ENCODE data around the gene KCNN2. TPM values are rescaled to one million over a fixed set of nuclear protein-coding genes. Genes with fewer than 3 reads are reported as not detected.

The KCNN2 gene
- total and polyA plus RNA-seq, 4 donors, result 0.09 to 4.6 (median 3.0) TPM

GRCh38 chr5:114312658-114313057 is 49.2 kb upstream of the KCNN2 start:
- no peak overlapping the region for H3K27ac ChIP-seq (ENCODE audit: low read depth in 1 of 2, low read length in 2 of 2)
- no peak overlapping the region for H3K4me3 ChIP-seq (ENCODE audit: low read depth in 1 of 3, low read length in 3 of 3)
- no peaks in the 10 kb centered on the region for H3K27me3 ChIP-seq (ENCODE audit: control insufficient read depth in 4 of 4, insufficient read depth in 4 of 4, low read length in 3 of 4)
- DNase-seq (ENCODE audit: low spot score), result no peak
- no peaks in the 10 kb centered on the region for H3K36me3 ChIP-seq (ENCODE audit: control insufficient read depth in 4 of 4, insufficient read depth in 3 of 4, low read depth in 1 of 4, low read length in 3 of 4)
- no peaks in the 10 kb centered on the region for H3K9me3 ChIP-seq (ENCODE audit: control insufficient read depth in 4 of 4, low read length in 3 of 4)
- no peak for TF ChIP-seq FOXA1 (IDR thresholded peaks at IDR 0.05)
- TF ChIP-seq GABPA (IDR thresholded peaks at IDR 0.05 in 1 of 2, conservative IDR thresholded peaks at IDR 0.05 in 1 of 2), result no peak
- no peak for TF ChIP-seq TAF1 (conservative IDR thresholded peaks at IDR 0.05)
- no peak for TF ChIP-seq SP1 (IDR thresholded peaks at IDR 0.05)
- TF ChIP-seq FOXA2 (IDR thresholded peaks at IDR 0.05), result no peak
- no peak for TF ChIP-seq RAD21 (IDR thresholded peaks at IDR 0.05)
- TF ChIP-seq JUND (IDR thresholded peaks at IDR 0.05), result no peak
- no peak for TF ChIP-seq YY1 (IDR thresholded peaks at IDR 0.05)
- no peak for TF ChIP-seq NR2F2 (IDR thresholded peaks at IDR 0.05)
- TF ChIP-seq RXRA (IDR thresholded peaks at IDR 0.05), result no peak
- no peak for TF ChIP-seq MAX (IDR thresholded peaks at IDR 0.05)
- no peak for TF ChIP-seq ATF3 (IDR thresholded peaks at IDR 0.05)
- TF ChIP-seq REST (IDR thresholded peaks at IDR 0.05), result no peak
- no peak for TF ChIP-seq CTCF (IDR thresholded peaks at IDR 0.05; ENCODE audit: low read depth, low read length, missing input control)
- no peak overlapping the region for H3K9ac ChIP-seq (ENCODE audit: low read depth in 1 of 2, low read length in 2 of 2)
- H3K4me1 ChIP-seq (ENCODE audit: control insufficient read depth in 4 of 4, insufficient read depth in 4 of 4, low read length in 3 of 4), result no peaks in the 10 kb centered on the region
- WGBS, result 10% methylated on average over 1 of the region's 1 CpG

- 73% methylated on average over 2 of the region's 2 CpGs for WGBS
- H3K36me3 ChIP-seq (ENCODE audit: control insufficient read depth in 4 of 4, insufficient read depth in 3 of 4, low read depth in 1 of 4, low read length in 3 of 4), result no peaks in the 10 kb centered on the region
- no peak overlapping the region for H3K9ac ChIP-seq (ENCODE audit: low read depth in 1 of 2, low read length in 2 of 2)
- no peak for DNase-seq (ENCODE audit: low spot score)
- peaks cover 0 to 3% (median 0%) of the 10 kb centered on the region in 4 donors for H3K27me3 ChIP-seq (ENCODE audit: control insufficient read depth in 4 of 4, insufficient read depth in 4 of 4, low read length in 3 of 4)
- H3K4me1 ChIP-seq (ENCODE audit: control insufficient read depth in 4 of 4, insufficient read depth in 4 of 4, low read length in 3 of 4), result no peaks in the 10 kb centered on the region
- H3K9me3 ChIP-seq (ENCODE audit: control insufficient read depth in 4 of 4, low read length in 3 of 4), result no peaks in the 10 kb centered on the region
- no peak for TF ChIP-seq HNF4A (conservative IDR thresholded peaks at IDR 0.05)
- TF ChIP-seq SP1 (IDR thresholded peaks at IDR 0.05), result no peak
- no peak for TF ChIP-seq RXRA (IDR thresholded peaks at IDR 0.05)
- TF ChIP-seq GABPA (IDR thresholded peaks at IDR 0.05 in 1 of 2, conservative IDR thresholded peaks at IDR 0.05 in 1 of 2), result no peak
- TF ChIP-seq YY1 (IDR thresholded peaks at IDR 0.05), result no peak
- TF ChIP-seq EGR1 (IDR thresholded peaks at IDR 0.05; ENCODE audit: low read depth in 2 of 2), result no peak
- no peak for TF ChIP-seq CTCF (IDR thresholded peaks at IDR 0.05; ENCODE audit: low read depth, low read length, missing input control)
- TF ChIP-seq FOXA1 (IDR thresholded peaks at IDR 0.05), result no peak
- no peak for TF ChIP-seq REST (IDR thresholded peaks at IDR 0.05)
- TF ChIP-seq FOXA2 (IDR thresholded peaks at IDR 0.05), result no peak
- TF ChIP-seq MAX (IDR thresholded peaks at IDR 0.05), result no peak
- no peak for TF ChIP-seq JUND (IDR thresholded peaks at IDR 0.05)
- no peak overlapping the region for H3K27ac ChIP-seq (ENCODE audit: low read depth in 1 of 2, low read length in 2 of 2)
- no peak overlapping the region for H3K4me3 ChIP-seq (ENCODE audit: low read depth in 1 of 3, low read length in 3 of 3)
Measured at GRCh38 chr5:114314061-114314460, 47.8 kb upstream of the KCNN2 start.
